H7 (cell line): ENCODE results near the gene ERBB4. TPM values are rescaled to one million over a fixed set of nuclear protein-coding genes. Genes with fewer than 3 reads are reported as not detected.

Experiments
- DNase-seq: peaks from one replicate; pipeline ENCODE4 v3.0.0; 2012
- H3K27me3 ChIP-seq: 2 replicates; pipeline ENCODE4 v1.6.0; 2011; ENCODE audit warnings: mild to moderate bottlenecking, low read length; ENCODE audit not compliant: control insufficient read depth, insufficient read depth
- H3K36me3 ChIP-seq: replicated peaks from 2 replicates; pipeline ENCODE4 v1.5.1; 2011; ENCODE audit warnings: low read length; ENCODE audit not compliant: control insufficient read depth, insufficient read depth
- H3K4me3 ChIP-seq: 2 replicates; pipeline ENCODE4 v1.5.1; 2011; ENCODE audit warnings: low read depth, mild to moderate bottlenecking, control low read depth, low read length, moderate library complexity; ENCODE audit not compliant: insufficient read depth
- total RNA-seq: library from RNA; depleted of rRNA; stranded (reverse); fragments of >200 nt; shearing (Covaris generic); gene quantifications from 2 replicates; pipeline ENCODE4 v1.2.3, GENCODE V29; 2014

The ERBB4 gene
- total RNA-seq, 1 experiment from 2014 or later: 5.7 TPM

DNA sequence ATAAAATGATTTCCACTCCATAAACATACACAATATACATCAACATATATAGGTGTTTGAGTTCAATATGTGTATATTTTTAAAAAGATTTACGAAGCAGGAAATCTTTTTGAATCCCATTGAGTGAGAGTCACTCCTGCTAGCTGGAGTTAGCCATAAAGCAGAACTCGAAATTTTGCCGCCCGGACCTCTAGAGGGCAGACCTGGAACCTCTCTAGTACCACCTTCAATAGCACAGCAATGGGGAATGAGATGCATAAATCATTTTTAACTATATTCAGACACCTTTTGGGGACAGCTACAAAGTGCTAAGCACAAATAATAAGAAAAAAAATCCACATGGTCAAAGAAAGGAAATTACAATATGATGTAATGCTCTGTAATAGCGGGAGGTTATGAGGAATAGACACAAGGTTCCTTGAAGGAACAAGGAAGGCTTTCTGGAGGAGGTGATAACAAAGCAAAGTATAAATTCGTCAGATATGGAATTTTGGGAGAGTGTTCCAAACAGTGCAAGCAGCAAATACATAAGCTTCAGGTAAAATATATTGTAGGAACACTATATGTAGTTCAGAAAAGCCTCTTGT lies 533.4 kb downstream of the ERBB4 start:
- no peak overlapping the region for H3K4me3 ChIP-seq
- no peaks in the 10 kb centered on the region for H3K27me3 ChIP-seq
- no peaks in the 10 kb centered on the region for H3K36me3 ChIP-seq
- DNase-seq: peak; percentile 15

DNA sequence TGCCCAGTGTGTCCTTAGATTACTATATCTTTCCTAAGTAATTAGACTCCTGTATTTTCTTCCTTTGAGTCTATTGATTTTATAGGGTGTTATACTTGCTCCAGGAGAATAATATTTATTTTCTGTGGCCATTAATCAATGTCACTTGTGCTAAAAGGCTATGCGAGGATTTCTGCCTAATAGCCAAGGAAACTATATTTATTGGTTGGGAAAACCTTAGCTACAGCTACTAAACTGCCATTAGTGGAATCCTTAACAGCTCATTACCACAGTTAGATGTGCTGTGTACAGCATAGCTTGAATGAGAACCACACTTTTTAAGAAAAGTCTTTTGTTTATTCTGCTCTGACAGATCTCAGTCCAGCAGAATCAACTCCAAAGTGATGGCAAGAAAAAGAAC lies 537.3 kb downstream of the ERBB4 start:
- DNase-seq: no peak
- H3K36me3 ChIP-seq: no peaks in the 10 kb centered on the region
- H3K4me3 ChIP-seq: no peak overlapping the region
- no peaks in the 10 kb centered on the region for H3K27me3 ChIP-seq

DNA sequence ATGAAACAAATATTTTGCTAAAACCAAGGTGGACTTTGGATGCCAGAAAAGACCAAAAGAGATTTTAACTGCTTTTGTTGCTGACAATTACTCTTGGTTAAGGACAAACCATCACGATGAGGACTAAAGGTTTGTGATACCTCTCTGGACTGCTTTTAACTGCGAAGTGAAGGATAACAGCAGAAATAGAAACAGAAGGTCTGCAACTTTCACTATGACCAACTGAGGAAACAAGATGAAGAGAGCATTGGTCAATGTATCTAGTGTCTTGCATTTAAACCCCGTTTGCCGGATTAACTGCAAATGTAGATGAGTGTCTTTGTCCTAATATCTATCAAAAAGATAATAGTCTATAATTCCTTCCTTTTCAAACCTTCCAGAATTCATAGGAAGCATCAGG lies 541.7 kb downstream of the ERBB4 start:
- H3K27me3 ChIP-seq: no peaks in the 10 kb centered on the region
- DNase-seq: no peak
- no peaks in the 10 kb centered on the region for H3K36me3 ChIP-seq
- no peak overlapping the region for H3K4me3 ChIP-seq

DNA sequence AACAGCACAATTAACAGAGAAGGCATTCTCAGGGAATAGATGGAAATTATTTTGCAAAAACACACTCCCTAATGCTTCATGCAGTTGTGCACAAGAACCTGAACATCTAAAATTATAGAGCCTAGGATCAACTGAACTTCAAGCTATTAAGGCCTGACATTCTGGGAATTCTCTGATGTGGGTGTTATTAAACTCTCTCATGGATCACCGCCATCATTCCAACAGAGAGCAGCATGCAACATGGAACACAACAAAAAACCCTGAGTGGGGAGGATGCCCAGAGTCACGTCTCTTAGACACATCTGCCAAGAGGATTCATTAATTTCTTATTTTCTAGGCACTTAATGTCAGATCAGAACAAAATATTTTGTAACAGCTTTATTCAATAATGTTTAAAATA lies 543.8 kb downstream of the ERBB4 start:
- Histone ChIP-seq H3K4me3 (no peak overlapping the region), H3K36me3 (no peaks in the 10 kb centered on the region)
- DNase-seq: no peak

DNA sequence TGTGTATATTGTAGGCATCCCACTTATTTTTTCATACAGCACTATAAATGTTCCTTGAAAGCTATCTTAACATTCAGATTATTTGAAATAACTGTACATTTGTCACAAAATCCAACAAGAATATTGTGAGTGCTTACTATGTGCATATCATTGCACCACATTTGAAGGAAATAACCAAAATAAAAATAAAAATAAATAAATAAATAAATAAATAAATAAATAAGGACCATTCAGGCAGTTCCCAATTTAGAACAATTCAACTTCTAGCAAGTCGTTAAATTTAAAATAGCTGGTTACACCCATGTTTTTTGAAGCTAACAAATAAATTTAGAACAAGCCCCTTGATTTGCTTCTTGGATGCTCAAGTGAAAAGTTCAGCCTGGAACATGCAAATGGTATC lies 548.3 kb downstream of the ERBB4 start:
- no peaks in the 10 kb centered on the region for H3K27me3 ChIP-seq
- DNase-seq: no peak
- no peak overlapping the region for H3K4me3 ChIP-seq
- no peaks in the 10 kb centered on the region for H3K36me3 ChIP-seq

More for the DNA sequence above, 543.8 kb downstream of the ERBB4 start:
- H3K27me3 ChIP-seq: no peaks in the 10 kb centered on the region

DNA sequence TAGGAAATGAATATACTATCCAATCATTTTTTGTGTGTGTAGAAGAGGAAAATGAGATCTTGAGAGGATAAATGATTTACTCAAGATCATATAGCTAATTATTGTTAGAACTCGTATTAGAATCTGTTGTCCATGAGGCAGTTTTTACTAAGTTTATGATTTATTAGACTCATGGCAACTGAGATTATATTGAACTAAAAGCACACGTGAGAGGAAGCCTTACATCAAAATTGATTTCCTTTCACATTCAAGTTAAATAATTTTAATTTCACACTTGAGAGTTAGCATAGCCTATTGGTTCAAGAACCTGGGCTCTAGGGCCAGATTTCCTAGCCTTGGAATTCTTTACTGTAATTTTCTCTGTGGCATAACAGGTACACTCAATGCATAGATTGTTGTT lies 552.3 kb downstream of the ERBB4 start:
- no peak for DNase-seq
- no peak overlapping the region for H3K4me3 ChIP-seq
- H3K36me3 ChIP-seq: no peaks in the 10 kb centered on the region
- H3K27me3 ChIP-seq: no peaks in the 10 kb centered on the region

DNA sequence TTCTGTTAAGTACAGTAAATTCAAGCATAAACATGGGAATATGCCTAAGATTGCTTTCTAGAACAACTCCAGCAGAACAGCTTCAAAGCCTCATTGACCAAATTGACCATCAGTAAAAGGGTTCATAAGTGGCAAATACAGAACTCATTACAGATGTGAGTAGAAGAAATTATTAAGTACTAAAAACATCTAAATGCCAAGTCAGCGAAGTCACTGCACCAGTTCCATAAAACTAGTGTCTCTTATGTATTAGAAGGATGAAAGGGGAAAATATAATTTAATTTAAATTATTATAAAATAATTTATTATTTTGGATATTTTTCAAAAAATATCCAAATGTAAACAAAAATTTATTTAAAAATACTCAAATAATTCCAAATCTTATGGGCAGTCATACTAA lies 553.2 kb downstream of the ERBB4 start:
- no peak for DNase-seq
- Histone ChIP-seq H3K36me3 (no peaks in the 10 kb centered on the region), H3K4me3 (no peak overlapping the region)

DNA sequence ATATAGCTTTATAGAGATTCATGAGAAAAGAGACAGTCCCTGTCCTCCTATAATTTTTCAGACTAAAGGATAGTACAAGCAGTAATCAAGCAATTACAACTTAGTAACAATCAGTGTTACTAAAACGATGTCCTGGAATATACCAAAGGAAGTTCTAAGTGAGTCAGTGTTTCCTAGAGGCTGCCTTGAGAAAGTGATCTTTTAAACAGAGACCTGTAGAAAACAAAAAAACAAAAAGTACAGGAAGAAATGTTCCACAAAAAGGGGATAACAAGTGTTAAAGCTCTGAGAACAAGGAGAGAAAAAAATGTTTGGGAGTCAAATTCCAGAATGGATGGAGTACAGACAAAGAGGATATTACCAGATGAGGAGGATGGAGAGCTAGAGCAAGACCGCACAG lies 556.4 kb downstream of the ERBB4 start:
- H3K36me3 ChIP-seq: no peaks in the 10 kb centered on the region
- H3K4me3 ChIP-seq: no peak overlapping the region
- no peaks in the 10 kb centered on the region for H3K27me3 ChIP-seq
- no peak for DNase-seq

More for the DNA sequence above, 553.2 kb downstream of the ERBB4 start:
- H3K27me3 ChIP-seq: no peaks in the 10 kb centered on the region

DNA sequence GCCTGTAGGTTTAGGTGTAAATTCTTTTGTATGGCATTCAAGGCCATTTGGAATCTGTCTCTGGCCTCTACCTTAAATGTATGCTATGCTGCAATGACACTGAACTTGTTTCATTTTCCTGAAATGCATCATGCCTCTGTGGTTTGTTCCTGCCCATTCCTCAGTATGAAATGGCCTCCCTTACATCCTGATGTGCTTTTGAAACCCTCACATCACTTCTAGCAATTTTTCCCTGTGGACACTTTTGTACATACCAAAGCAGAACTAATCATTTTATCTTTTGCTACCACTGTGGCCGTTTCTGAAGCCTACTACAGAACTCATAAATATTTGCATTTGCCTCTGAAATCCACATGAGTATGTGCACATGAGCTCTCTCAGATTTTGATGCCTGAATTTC lies 557.2 kb downstream of the ERBB4 start:
- no peak overlapping the region for H3K4me3 ChIP-seq
- H3K36me3 ChIP-seq: no peaks in the 10 kb centered on the region
- DNase-seq: no peak
- H3K27me3 ChIP-seq: no peaks in the 10 kb centered on the region

DNA sequence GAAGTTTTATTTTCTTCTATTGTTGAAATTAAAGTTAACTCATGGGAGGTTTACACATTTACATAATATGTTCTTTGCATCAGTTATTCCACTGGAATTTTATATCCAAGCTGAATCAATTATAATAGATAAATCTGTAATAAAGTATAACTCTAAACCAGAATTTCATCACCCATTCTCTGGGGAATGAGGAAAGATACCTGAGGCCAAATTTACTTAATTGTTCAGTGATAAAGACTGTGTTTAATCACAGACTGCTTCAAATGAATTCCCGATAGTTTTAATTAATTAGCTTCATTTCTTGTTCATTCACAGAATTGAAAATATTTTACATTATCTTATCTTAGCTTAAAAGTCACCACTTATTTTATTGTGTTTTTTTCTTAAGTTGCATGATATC lies 562.5 kb downstream of the ERBB4 start:
- DNase-seq: no peak
- Histone ChIP-seq H3K36me3 (no peaks in the 10 kb centered on the region), H3K27me3 (no peaks in the 10 kb centered on the region), H3K4me3 (no peak overlapping the region)

DNA sequence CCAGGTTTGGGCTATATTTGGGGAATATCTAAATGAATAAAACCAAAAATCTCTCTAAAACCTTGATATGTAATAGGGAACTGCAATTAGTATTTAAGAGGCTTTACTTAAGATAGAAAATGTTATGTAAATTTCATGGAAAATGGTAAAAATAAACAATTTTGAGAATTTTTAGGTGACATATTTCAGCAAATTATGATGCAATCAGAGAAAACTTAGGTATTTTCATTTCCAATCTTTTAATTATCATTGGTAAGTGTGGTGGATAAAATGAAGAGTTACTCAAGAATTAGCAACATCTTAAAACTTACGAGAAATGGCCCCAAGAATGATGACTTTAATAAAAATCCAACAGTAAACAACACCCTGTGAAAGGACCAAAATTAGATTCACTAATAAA lies 571.4 kb downstream of the ERBB4 start:
- no peak overlapping the region for H3K4me3 ChIP-seq
- H3K36me3 ChIP-seq: no peaks in the 10 kb centered on the region
- H3K27me3 ChIP-seq: no peaks in the 10 kb centered on the region
- DNase-seq: no peak

DNA sequence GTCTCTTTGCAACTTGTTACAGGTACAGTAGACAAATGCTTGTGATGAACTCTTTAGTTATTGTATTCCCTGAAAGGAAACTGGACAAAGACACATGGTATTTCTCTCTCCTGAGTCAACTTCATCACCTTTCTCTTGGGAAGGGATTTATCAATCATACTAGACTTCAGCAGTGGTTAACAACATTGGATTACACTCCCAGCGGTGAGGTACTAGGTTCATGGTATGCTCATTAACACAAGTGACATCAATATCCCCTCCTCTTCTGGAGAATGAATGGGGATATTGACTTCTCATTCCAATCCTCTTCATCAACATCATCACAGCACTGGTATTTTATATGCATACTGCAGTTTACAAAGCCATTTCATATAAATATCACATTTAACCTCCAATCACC lies 574.6 kb downstream of the ERBB4 start:
- Histone ChIP-seq H3K36me3 (no peaks in the 10 kb centered on the region), H3K4me3 (no peak overlapping the region), H3K27me3 (no peaks in the 10 kb centered on the region)
- no peak for DNase-seq

DNA sequence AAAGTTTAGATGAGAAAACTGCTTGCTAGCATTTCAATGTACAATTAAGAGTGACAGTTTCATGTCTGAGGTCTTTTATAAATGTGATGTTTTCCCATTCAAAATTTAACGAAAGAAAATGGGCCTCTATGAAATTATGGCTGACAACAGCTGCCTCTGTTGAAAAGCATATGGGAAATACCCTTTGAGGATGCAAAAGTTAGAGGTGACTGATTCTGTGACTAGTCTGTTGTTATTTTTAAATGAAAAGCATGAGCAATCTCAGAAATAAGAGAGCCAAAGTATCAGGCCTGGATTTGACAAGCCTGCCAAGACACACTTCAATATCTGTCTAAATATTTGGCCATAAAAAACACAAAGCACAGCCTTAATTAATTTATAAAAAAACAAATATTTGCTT lies 580.8 kb downstream of the ERBB4 start:
- no peak for DNase-seq
- Histone ChIP-seq H3K27me3 (no peaks in the 10 kb centered on the region), H3K4me3 (no peak overlapping the region), H3K36me3 (no peaks in the 10 kb centered on the region)

DNA sequence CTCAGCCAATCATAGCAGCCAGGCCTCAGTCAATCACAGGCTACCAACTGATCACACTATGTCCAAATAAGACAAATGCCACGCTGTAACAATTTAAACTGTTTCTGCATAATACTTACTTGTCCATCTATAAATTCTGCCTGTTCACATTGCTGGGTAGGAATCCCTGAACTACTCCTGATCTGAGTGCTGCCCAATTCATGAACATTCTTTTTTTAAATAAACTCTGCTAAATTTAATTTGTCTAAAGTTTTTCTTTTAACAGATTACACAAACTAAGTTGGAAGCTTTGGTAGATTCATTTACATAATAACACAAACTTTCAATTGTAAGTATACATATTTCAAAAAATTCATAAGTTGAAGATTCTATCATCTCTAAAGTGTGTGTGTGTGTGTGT lies 583.0 kb downstream of the ERBB4 start:
- H3K36me3 ChIP-seq: no peaks in the 10 kb centered on the region
- no peak overlapping the region for H3K4me3 ChIP-seq
- no peaks in the 10 kb centered on the region for H3K27me3 ChIP-seq
- no peak for DNase-seq

DNA sequence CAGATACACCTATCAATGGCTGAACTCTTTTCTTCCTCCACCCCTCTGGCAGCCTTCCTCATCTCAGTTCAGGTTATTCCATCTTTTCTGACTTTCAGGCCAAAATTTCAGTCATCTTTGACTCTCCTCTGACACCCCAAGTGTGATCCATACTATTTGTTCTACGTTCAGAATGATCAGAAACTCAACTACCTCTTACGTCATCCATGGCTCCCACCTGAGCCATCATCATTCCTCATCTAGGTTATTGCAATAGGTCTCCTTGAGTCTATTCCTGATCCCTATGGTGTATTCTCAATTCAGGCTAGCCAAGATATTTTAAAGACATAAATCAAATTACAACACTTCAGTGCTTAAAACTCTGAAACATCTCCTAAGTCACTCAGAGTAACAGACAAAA lies 589.7 kb downstream of the ERBB4 start:
- Histone ChIP-seq H3K36me3 (no peaks in the 10 kb centered on the region), H3K27me3 (no peaks in the 10 kb centered on the region), H3K4me3 (no peak overlapping the region)
- DNase-seq: no peak

DNA sequence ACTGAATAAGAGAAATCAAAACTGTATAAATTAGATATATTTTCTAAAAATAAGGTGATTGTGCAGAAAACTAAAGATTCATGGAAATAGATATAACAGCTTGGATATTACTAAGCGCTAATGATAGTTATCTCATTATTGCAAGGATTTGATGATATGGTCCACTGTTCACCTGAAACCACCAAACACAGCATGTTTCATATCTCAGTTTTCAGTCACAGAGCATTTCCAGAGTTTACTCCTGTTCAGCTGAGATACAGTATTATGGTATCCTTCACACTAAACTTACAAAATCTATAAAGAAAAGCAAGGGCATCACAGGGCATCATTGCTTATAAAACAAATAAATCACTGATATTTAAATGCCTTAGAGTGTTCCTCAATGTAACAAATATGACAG lies 591.6 kb downstream of the ERBB4 start:
- Histone ChIP-seq H3K4me3 (no peak overlapping the region), H3K27me3 (no peaks in the 10 kb centered on the region), H3K36me3 (no peaks in the 10 kb centered on the region)
- DNase-seq: no peak
